Erythroblast (primary cell): ENCODE results near the gene RFNG.

Experiments
- GATA1 ChIP-seq: IDR thresholded peaks from 2 replicates; pipeline ENCODE4 v1.6.1; 2011; ENCODE audit warnings: low read depth, mild to moderate bottlenecking, control low read depth, low read length, moderate library complexity
- POLR2A ChIP-seq: IDR thresholded peaks from 2 replicates; pipeline ENCODE4 v1.6.1; 2011; ENCODE audit warnings: mild to moderate bottlenecking, low read length

DNA sequence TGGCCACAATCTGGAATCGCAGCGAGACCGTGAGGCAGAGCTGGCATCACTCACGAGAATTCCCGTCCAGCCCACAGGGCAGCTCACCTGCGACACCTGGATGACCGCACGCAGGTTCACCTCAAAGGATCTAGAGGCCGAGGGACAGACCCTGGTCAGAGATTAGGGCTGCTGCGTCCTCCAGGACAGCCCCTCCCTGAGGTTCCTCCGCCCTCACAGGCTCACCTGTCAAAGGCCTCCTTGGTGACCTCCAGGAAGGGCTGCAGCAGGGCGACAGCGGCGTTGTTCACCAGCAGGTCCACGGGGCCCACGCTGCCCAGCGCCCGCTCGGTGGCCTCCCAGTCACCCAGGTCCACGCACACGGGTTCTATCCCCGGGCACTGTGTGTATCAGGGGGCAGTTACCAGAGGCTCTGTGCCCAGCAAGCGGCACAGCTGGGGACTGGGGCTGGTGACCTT is 14.9 kb downstream of the RFNG start:
- TF ChIP-seq POLR2A (no peak), GATA1 (no peak)
